Fibroblast of lung (primary cell): Measurements from ENCODE around the gene REX1BD. TPM values are rescaled to one million over a fixed set of nuclear protein-coding genes. Genes with fewer than 3 reads are reported as not detected.

ENCODE experiments used
- DNase-seq, 2 donors: peaks; one replicate each; pipeline versions ENCODE4 v3.0.0 to v3.0.0-alpha.2; 2010; ENCODE audit warnings: low read depth in 2 of 2
- H2AFZ ChIP-seq: 2 replicates; pipeline ENCODE4 v1.5.1; 2012; ENCODE audit warnings: low read length, control low read depth, inconsistent platforms
- H3K27ac ChIP-seq: 2 replicates; pipeline ENCODE4 v1.5.1; 2011; ENCODE audit warnings: low read length, control low read depth; ENCODE audit not compliant: insufficient read depth
- H3K27me3 ChIP-seq: 2 replicates; pipeline ENCODE4 v1.5.1; 2011; ENCODE audit warnings: mild to moderate bottlenecking, low read length; ENCODE audit not compliant: control insufficient read depth, insufficient read depth
- H3K36me3 ChIP-seq: 2 replicates; pipeline ENCODE4 v1.5.1; 2011; ENCODE audit warnings: low read length; ENCODE audit not compliant: control insufficient read depth, insufficient read depth
- H3K4me1 ChIP-seq: 2 replicates; pipeline ENCODE4 v1.5.1; 2011; ENCODE audit warnings: low read length; ENCODE audit not compliant: control insufficient read depth, insufficient read depth; ENCODE audit errors: extremely low read depth
- H3K4me2 ChIP-seq: 2 replicates; pipeline ENCODE4 v1.5.1; 2011; ENCODE audit warnings: low read length, control low read depth; ENCODE audit not compliant: insufficient read depth; ENCODE audit errors: extremely low read depth
- H3K4me3 ChIP-seq, 4 experiments: fragments of 200-600 bp in 1 of 4; sonication (generic) in 1 of 4; replicated peaks in 1 of 4; 2 replicates each; pipeline ENCODE4 v1.5.1; 2011 to 2016; ENCODE audit warnings: low read length in 4 of 4, low read depth in 3 of 4, mild to moderate bottlenecking in 3 of 4, control low read depth in 2 of 4, inconsistent platforms in 1 of 4, mixed read lengths in 1 of 4; ENCODE audit not compliant: insufficient read depth in 1 of 4; ENCODE audit errors: control extremely low read depth in 1 of 4
- H3K79me2 ChIP-seq: 2 replicates; pipeline ENCODE4 v1.5.1; 2012; ENCODE audit warnings: mild to moderate bottlenecking, low read length, inconsistent platforms; ENCODE audit not compliant: control insufficient read depth, insufficient read depth
- H3K9ac ChIP-seq: 2 replicates; pipeline ENCODE4 v1.5.1; 2011; ENCODE audit warnings: mild to moderate bottlenecking, low read length, control low read depth; ENCODE audit not compliant: insufficient read depth
- H3K9me3 ChIP-seq: 2 replicates; pipeline ENCODE4 v1.5.1; 2012; ENCODE audit warnings: low read depth, low read length; ENCODE audit not compliant: control insufficient read depth, insufficient read depth
- H4K20me1 ChIP-seq: 2 replicates; pipeline ENCODE4 v1.5.1; 2011; ENCODE audit warnings: low read length; ENCODE audit not compliant: control insufficient read depth, insufficient read depth; ENCODE audit errors: extremely low read depth
- CTCF ChIP-seq, 2 donors: IDR thresholded peaks in 1 of 2; conservative IDR thresholded peaks in 1 of 2; 1 replicate in 1 of 2; 2 replicates in 1 of 2; pipeline ENCODE4 v1.5.1; 2011 to 2012; ENCODE audit warnings: low read length in 2 of 2, control low read depth in 1 of 2, inconsistent platforms in 1 of 2, low read depth in 1 of 2, mild to moderate bottlenecking in 1 of 2
- EZH2 ChIP-seq: IDR thresholded peaks from 2 replicates; pipeline ENCODE4 v1.5.1; 2012; ENCODE audit warnings: low read length, control low read depth, mild to moderate bottlenecking; ENCODE audit errors: missing control alignments
- polyA plus RNA-seq, 2 donors: library from polyadenylated mRNA; depleted of rRNA in 1 of 2; stranded (reverse) in 1 of 2; unstranded in 1 of 2; fragments of >200 nt; gene quantifications; 2 replicates each; pipeline ENCODE4 v1.2.1, GENCODE V29; 2011 to 2012; ENCODE audit warnings: missing spikeins in 1 of 2
- total RNA-seq: library from RNA; depleted of rRNA; stranded (reverse); fragments of >200 nt; gene quantifications from 2 replicates; pipeline ENCODE4 v1.2.1, GENCODE V29; 2014

Gene REX1BD
- total and polyA plus RNA-seq, 2 donors (not counting 1 experiment from before 2014, with no cell fraction given), result 16.2 to 37.0 TPM

DNA sequence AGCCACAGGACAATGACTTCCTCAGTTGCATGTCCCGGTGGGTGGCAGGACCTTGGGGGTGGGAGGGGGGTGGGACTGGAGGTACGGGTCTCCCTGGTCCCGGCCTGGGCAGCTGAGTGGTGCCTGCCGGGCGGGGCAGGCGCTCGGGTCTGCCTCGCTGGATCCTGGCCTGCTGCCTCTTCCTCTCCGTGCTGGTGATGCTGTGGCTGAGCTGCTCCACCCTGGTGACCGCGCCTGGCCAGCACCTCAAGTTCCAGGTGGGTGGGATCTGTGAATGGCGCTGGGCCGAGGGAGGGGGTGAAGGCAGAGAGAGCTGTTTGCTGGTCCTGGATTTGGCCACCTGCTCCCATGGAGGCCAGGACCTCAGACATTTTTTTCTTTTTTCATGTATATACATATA, 29.6 kb downstream of the REX1BD start:
- no peak for TF ChIP-seq EZH2
- H4K20me1 ChIP-seq, result no peaks in the 10 kb centered on the region
- no peak for DNase-seq
- H2AFZ ChIP-seq, result no peak overlapping the region
- H3K27me3 ChIP-seq, result peaks cover 16% of the 10 kb centered on the region
- H3K27ac ChIP-seq, result no peak overlapping the region
- no peak overlapping the region for H3K4me3 ChIP-seq
- no peaks in the 10 kb centered on the region for H3K9me3 ChIP-seq
- H3K36me3 ChIP-seq, result no peaks in the 10 kb centered on the region
- H3K79me2 ChIP-seq, result no peaks in the 10 kb centered on the region
- H3K4me2 ChIP-seq, result no peak overlapping the region
- no peak overlapping the region for H3K9ac ChIP-seq
- H3K4me1 ChIP-seq, result no peaks in the 10 kb centered on the region

- Histone ChIP-seq H3K27ac (no peak overlapping the region), H3K27me3 (peaks cover 5% of the 10 kb centered on the region), H4K20me1 (no peaks in the 10 kb centered on the region), H3K36me3 (no peaks in the 10 kb centered on the region), H3K4me3 (no peak overlapping the region), H3K4me1 (no peaks in the 10 kb centered on the region), H3K79me2 (no peaks in the 10 kb centered on the region), H2AFZ (no peak overlapping the region), H3K9ac (no peak overlapping the region), H3K4me2 (no peak overlapping the region), H3K9me3 (no peaks in the 10 kb centered on the region)
- TF ChIP-seq EZH2, result no peak
- no peak for TF ChIP-seq CTCF (conservative IDR thresholded peaks at IDR 0.05 in 1 of 2, IDR thresholded peaks at IDR 0.05 in 1 of 2; ENCODE audit: low read depth in 1 of 2, low read length in 2 of 2)
- DNase-seq, result no peak
Measured at GRCh38 chr19:18620311-18620710, 31.7 kb downstream of the REX1BD start.

DNA sequence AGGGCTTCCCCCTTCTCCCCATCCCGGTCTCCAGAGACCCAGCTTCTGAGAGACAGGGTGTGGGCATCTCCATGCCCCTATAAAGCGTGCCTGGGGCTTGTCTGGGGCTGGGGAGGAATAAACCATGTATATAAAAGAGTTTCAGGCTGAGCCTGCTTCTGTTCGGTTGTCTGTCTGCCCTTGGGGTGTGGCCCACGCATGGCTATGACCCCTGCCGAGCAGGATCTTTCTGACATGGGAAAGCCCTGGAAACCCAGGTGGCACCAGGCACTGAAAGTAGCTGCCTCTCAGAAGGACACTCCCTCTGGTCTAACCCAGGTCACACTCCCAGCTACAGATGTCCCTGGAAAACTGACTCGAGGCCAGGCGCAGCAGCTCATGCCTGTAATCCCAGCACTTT, 32.3 kb downstream of the REX1BD start:
- Histone ChIP-seq H2AFZ (no peak overlapping the region), H3K27me3 (peaks cover 3% of the 10 kb centered on the region), H3K79me2 (no peaks in the 10 kb centered on the region), H3K9ac (no peak overlapping the region), H3K4me1 (no peaks in the 10 kb centered on the region), H3K36me3 (no peaks in the 10 kb centered on the region), H4K20me1 (no peaks in the 10 kb centered on the region), H3K4me3 (no peak overlapping the region), H3K4me2 (no peak overlapping the region), H3K27ac (no peak overlapping the region), H3K9me3 (no peaks in the 10 kb centered on the region)
- DNase-seq, result no peak
- TF ChIP-seq EZH2 (no peak), CTCF (conservative IDR thresholded peaks at IDR 0.05 in 1 of 2, IDR thresholded peaks at IDR 0.05 in 1 of 2; ENCODE audit: low read depth in 1 of 2, low read length in 2 of 2) (no peak)
